ENCODE results near the gene GRM1.

The GRM1 gene

GRCh38 chr6:146281651-146282362, 252.9 kb downstream of the GRM1 start:
- DNase-seq (ENCODE audit: low spot score), result no peak

- no peak for DNase-seq (ENCODE audit: low spot score)
These were observed 254.0 kb downstream of the GRM1 start for GRCh38 chr6:146282837-146283236.

GRCh38 chr6:146284311-146284710, 255.4 kb downstream of the GRM1 start:
- no peak for DNase-seq (ENCODE audit: low spot score)

GRCh38 chr6:146286961-146287360, 258.1 kb downstream of the GRM1 start:
- DNase-seq (ENCODE audit: low spot score), result no peak

- DNase-seq (ENCODE audit: low spot score), result no peak
These were observed 259.0 kb downstream of the GRM1 start for GRCh38 chr6:146287691-146288369.

- no peak for DNase-seq (ENCODE audit: low spot score)
These were observed 261.1 kb downstream of the GRM1 start for GRCh38 chr6:146289816-146290588.

GRCh38 chr6:146290589-146290901, 261.7 kb downstream of the GRM1 start:
- DNase-seq (ENCODE audit: low spot score), result no peak

GRCh38 chr6:146292506-146292905, 263.6 kb downstream of the GRM1 start:
- DNase-seq (ENCODE audit: low spot score), result no peak

GRCh38 chr6:146295695-146296094, 266.8 kb downstream of the GRM1 start:
- no peak for DNase-seq (ENCODE audit: low spot score)

- DNase-seq (ENCODE audit: low spot score), result no peak
These were observed 269.0 kb downstream of the GRM1 start for GRCh38 chr6:146297815-146298214.

GRCh38 chr6:146300521-146300920, 271.7 kb downstream of the GRM1 start:
- no peak for DNase-seq (ENCODE audit: low spot score)

- no peak for DNase-seq (ENCODE audit: low spot score)
These were observed 272.9 kb downstream of the GRM1 start for GRCh38 chr6:146301764-146302163.

GRCh38 chr6:146302994-146303393, 274.1 kb downstream of the GRM1 start:
- no peak for DNase-seq (ENCODE audit: low spot score)

GRCh38 chr6:146304181-146304580, 275.3 kb downstream of the GRM1 start:
- no peak for DNase-seq (ENCODE audit: low spot score)

- no peak for DNase-seq (ENCODE audit: low spot score)
These were observed 276.2 kb downstream of the GRM1 start for GRCh38 chr6:146305092-146305491.

- DNase-seq (ENCODE audit: low spot score), result no peak
These were observed 277.1 kb downstream of the GRM1 start for GRCh38 chr6:146305951-146306350.

- no peak for DNase-seq (ENCODE audit: low spot score)
These were observed 281.8 kb downstream of the GRM1 start for GRCh38 chr6:146310628-146311027.

GRCh38 chr6:146311079-146311478, 282.2 kb downstream of the GRM1 start:
- DNase-seq (ENCODE audit: low spot score), result no peak

- no peak for DNase-seq (ENCODE audit: low spot score)
These were observed 283.7 kb downstream of the GRM1 start for GRCh38 chr6:146312608-146313007.

- no peak for DNase-seq (ENCODE audit: low spot score)
These were observed 286.7 kb downstream of the GRM1 start for GRCh38 chr6:146315381-146316174.

GRCh38 chr6:146316175-146316495, 287.3 kb downstream of the GRM1 start:
- DNase-seq (ENCODE audit: low spot score), result no peak

- DNase-seq (ENCODE audit: low spot score), result no peak
These were observed 302.2 kb downstream of the GRM1 start for GRCh38 chr6:146331013-146331412.

- DNase-seq (ENCODE audit: low spot score), result no peak
These were observed 306.5 kb downstream of the GRM1 start for GRCh38 chr6:146335336-146335735.

Data from germinal center (tissue), 1 donor.